Right renal pelvis (tissue), 4 donors: Measurements from ENCODE around the gene RHCE. TPM values are rescaled to one million over a fixed set of nuclear protein-coding genes. Genes with fewer than 3 reads are reported as not detected.
"Not testable (repeated sequence)": the region's sequence is repeated elsewhere in the genome, so short reads cannot be mapped to it uniquely, and the experiment has no call there.

ENCODE experiments used
- DNase-seq, 4 donors: peaks; one replicate each; pipeline ENCODE4 v3.0.0-alpha.2; 2013; ENCODE audit warnings: low read depth in 4 of 4, low spot score in 3 of 4, missing footprints in 1 of 4
- polyA plus RNA-seq, 4 donors: library from polyadenylated mRNA; unstranded; fragments of 120-200 nt; gene quantifications; one replicate each; pipeline ENCODE4 v1.2.1, GENCODE V29; 2013; ENCODE audit not compliant: insufficient read length in 4 of 4

Gene RHCE
- polyA plus RNA-seq, 4 donors, result 0.90 to 1.3 (median 1.2) TPM

DNA sequence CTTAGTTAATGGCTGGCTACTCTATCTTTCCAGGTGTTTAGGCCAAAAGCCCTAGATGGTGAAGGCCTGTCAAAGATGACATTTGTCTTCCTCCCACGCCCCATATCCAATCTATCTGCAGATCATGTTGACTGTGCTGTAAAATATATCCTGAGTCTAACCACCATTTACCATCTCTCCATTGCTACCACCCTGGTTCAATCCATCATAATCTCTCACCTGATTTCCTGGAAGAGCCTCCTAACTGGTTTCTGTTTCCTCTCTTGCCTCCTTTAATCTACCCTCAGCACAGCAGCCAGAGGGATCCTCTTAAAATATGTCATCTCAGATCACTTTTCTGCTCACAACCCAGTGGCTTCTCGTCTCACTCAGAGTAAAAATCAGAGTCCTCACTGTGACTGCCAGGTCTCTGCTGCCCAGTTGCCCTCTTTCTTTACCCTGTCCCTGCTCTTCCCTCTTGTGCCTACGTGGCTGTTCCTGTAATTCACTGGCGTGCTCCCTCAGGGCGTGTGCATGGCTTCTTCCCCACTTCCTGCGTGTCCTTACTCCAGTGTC lies 64.7 kb downstream of the RHCE start:
- no peak for DNase-seq

DNA sequence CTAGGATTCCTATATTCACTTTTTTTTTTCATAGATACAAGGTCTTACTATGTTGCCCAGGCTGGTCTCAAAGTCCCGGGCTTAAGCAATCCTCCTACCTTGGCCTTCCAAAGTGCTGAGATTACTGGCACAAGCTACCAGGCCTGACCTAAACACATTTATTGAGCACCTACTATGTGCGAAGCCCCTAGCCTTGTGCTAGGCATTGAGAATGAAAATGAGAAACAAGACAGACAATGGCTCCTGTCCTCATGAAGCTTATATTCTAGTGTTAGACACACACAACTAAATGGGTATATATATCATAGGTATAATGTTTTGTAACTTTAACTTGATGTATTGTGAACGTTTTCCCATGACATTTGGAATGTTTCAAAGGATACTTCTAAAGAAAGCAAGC lies 71.0 kb downstream of the RHCE start:
- no peak for DNase-seq

DNA sequence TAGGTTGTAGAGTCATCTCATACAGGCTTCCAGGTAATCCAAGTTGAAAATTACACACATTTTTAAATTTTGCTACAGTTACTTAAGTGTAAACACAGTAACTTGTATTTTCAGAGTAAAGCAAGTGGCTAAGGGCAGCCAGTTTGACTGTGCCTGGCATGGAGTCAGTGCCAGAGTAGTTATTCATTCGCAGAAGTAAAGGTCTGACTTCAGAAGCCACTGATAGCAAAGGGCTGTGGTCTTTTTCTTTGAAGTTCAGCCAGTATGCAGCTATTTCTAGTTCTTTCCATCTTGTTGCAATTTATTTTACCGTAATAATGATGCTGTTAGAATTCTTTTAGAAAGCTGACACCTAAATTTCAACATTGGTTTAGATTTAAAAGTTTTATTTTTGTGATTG lies 73.1 kb downstream of the RHCE start:
- DNase-seq, result no peak

DNA sequence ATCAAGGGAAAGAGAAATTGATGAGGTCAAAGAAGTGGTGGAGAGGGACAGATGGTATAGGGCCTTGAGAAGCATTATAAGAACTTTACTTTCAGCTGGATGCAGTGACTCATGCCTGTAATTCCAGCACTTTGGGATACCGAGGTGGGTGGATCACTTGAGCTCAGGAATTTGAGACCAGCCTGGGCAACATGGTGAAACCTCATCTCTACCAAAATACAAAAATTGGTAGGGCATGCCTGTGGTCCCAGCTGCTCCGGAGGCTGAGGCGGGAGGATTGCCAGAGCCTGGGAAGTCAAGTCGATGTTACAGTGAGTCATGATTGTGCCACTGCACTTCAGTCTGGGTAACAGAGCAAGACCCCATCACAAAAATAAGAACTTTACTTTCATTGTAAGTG lies 76.8 kb downstream of the RHCE start:
- no peak for DNase-seq

DNA sequence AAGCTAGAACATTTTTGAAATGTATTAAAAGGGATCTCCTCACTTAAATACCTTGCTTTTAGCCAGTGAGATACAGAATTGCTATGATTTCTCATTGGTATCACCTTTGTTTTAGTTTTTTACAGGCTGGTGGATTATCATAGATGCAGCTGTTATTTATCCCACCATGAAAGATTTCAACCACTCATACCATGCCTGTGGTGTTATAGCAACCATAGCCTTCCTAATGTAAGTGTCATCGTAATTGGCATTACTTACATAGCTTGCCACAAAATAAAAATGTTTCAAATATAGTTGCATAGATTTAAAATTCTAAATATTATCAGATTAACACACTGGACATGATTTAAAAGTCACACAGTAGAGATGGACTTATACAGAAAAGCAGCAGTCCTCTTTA lies 77.8 kb downstream of the RHCE start:
- DNase-seq, result no peak

DNA sequence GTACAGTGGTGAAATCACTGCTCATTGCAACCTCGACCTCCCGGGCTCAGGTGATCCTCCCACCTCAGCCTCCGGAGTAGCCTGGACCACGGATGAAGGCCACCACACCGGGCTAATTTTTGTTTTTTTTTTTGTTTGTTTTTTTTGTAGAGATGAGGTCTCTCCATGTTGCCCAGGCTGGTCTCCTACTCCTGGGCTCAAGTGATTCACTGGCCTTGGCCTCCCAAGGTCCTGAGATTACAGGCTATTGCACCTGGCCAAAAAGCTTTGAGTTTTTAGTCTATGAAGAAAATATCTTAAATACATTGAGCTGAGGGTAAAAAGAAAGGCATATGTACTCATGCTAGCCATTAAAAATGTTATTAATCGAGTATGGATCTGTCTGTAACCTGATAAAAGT lies 78.9 kb downstream of the RHCE start:
- DNase-seq, result no peak

DNA sequence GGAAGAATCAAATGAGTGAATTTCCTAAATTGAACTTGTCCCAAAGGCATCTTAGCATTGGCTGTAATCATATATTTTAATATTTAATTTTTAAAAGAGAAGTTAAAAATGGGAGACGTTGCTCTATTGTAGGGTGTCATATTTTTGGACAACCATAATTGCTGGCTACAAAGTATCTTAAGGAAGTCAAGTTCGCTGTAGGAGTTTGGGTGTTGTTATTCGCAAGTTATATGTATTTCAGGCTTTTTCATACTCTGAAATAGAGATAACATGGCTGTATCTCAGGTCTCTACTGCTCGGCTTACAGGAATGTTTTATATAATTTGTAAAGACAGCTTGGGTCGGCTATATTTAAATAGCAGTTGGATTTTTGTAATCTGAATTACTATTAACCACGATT lies 81.6 kb downstream of the RHCE start:
- DNase-seq, result no peak

DNA sequence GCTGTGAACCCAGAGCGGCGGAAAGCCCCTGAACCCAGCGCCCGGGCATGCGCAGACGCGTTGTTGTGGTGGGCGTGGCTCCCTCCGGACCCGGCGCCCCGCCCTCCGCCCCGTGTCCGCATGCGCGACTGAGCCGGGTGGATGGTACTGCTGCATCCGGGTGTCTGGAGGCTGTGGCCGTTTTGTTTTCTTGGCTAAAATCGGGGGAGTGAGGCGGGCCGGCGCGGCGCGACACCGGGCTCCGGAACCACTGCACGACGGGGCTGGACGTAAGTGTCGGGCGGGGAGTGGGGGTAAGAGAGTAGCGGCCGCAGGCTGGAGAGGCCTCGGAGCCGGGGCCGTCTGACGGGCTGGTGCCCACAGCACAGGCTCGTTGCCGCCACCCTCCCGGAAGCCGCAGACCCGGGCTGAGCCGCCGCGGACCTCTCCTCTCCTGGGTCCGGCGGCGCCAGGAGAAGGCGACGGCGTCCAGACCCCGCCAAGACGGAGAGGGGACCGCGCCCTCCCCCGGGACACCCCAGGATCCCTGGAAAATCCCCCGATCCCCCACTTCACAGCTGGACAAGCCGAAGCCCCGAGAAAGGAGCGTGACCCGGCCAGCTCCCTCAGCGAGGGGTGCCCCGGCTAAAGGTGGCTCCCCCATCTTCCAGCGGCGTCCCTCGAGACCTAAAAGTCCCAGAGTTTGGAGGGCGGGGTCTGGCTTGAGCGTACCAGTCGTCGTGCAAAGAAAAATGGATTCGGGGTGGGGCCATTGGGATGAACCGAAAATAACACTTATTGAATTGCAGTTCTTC lies 82.2 kb downstream of the RHCE start, which contains the start of gene TMEM50A:
Gene TMEM50A, plus strand, starts transcription at position 147 of the 794 bp plus-strand sequence. CDS start 2,153 bp downstream, outside the sequence.
- DNase-seq, result peak; percentile 68 to 79 (median 75)

DNA sequence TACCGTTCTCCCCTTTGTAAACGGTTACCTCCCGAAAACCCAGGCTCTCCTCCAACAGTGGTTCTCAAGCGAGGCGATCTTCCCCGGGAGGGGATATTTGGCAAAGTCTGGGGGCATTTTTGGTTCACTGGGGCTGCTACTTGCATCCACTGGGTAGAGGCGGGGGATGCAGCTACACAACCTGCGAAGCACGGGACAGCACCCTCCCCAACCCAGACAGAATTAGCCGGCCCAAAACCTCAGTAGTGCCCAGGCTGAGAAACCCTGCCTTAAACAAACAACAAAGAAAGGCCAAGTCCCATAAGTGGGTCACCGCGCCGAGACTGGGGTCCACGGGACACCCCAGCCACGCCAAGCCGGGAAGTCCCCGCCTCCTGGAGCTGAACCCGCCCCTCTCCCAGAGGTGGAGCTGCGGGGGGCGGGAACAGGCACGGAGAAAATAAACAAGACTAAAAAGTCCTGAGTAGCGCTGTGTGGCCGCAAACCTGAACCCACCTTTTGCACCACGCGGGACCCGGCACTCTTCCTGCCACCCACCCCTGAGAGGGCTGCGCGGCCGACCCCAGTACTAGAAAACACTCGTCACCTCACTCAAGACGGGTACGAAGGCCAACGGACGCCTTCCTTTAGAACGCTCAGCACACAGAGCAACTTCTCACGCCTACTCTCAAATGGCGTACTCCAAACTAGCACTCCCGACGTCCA lies 83.0 kb downstream of the RHCE start:
- not testable (repeated sequence) for DNase-seq

DNA sequence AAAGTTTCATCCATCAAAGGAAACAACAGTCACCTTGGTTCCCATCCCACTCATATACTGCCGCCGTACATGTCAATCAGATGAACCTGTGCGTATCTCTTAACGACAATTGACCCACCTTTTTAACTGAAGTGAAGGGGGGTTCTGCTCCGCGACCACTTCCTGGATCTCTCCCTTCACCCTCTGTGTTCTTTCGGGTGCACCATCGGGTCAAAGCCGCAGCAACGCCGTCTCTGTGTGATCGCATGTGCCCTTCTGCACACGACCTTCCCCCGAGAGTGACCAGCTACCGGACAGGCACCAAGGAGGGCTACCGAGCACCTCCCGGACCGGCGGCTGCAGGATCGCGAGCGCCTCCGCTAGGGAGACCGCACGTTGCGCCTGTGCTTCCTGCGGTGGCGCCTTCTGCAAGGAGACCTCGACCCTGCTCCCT lies 83.7 kb downstream of the RHCE start:
- peak in 1 of 4 donors; percentile 5 for DNase-seq

DNA sequence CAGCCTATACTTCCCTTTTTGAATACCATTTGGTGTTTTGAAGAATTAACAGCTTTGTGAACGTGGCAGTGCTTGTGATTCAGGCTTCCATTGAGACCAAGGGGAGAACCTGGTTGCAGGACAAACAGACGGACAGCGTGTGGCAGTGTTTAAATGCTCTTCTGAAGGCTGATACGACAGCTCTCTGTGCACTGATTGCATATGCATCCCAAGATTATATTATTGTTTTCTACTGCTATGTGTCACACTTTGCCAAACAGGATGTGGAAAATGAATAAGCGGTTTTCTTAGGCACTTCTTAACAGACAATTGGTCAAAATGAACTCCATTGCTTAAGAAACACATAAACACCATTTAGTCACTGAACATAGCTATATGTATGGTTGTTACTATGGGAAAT lies 90.7 kb downstream of the RHCE start:
- not testable (repeated sequence) for DNase-seq

DNA sequence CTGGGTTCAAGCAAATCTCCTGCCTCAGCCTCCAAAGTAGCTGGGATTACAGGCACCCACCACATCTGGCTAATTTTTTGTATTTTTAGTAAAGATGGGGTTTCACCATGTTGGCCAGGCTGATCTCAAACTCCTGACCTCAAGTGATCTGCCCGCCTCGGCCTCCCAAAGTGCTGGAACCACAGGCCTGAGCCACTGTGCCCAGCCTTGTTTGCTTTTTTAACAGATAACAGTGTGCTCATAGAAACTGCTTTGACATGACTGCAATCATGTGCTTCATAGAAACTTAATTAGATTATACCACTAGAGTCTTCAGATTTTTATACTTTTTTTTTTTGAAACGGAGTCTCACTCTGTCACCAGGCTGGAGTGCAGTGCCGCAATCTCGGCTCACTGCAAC lies 91.3 kb downstream of the RHCE start:
- not testable (repeated sequence) for DNase-seq

DNA sequence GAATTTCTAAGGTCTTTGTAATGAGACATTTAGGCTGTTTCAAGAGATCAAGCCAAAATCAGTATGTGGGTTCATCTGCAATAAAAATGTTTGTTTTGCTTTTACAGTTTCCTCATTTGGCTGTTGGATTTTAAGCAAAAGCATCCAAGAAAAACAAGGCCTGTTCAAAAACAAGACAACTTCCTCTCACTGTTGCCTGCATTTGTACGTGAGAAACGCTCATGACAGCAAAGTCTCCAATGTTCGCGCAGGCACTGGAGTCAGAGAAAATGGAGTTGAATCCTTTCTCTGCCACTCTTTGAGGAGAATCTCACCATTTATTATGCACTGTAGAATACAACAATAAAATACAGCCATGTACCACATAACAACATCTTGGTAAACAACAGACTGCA lies 91.8 kb downstream of the RHCE start:
- DNase-seq, result not testable (repeated sequence)

DNA sequence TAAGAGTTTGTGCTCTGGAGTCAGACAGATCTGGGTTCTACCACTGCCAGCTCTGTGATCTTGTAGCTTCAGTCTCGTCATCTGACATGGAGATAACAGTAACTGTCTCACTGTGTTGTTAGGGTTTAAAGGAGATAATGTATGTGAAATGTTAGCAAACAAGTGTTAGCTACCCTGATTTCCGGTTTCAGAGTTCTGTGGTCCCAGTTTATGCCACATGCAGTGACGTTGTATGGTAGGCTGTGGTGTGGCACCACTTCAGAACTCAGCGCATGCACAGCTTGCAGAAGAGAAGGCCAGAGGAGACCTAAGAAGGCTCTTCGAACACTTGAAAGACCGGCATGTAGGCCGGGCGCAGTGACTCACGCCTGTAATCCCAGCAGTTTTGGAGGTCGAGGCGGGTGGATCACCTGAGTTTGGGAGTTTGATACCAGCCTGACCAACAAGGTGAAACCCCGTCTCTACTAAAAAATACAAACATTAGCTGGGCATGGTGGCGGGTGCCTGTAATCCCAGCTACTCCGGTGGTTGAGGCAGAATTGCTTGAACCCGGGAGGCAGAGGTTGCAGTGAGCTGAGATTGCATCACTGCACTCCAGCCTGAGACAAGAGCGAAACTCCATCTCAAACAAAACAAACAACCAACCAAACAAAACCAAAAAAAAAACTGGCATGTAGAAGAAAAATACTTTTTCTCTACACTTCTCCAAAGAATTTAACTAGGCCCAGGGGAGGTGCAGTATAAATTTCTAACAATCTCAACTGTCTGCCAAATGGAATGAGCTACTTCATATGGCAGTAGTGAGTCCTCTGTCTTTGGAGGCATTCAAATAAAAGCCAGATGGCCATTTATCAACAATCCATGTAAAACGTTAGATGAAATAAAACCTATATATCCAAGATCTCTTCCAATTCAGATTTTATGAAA lies 92.5 kb downstream of the RHCE start:
- DNase-seq, result not testable (repeated sequence)

DNA sequence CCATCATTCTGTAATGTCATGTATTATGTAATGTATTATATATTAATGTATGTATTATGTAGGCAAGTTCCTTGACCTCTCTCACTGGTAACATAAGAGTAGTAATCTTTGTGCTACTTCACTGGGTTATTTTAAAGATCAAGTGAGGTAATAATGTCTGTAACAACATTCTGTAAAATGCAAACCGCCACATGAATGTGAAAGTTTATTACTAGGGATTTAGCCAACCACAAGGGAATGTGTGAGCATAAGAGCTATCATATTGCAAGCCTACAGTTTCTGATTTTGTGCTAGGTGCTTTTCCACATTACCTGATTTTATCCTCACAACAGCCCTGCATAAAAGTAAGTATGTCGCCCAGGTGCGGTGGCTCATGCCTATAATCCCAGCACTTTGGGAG lies 96.2 kb downstream of the RHCE start:
- DNase-seq, result not testable (repeated sequence)

DNA sequence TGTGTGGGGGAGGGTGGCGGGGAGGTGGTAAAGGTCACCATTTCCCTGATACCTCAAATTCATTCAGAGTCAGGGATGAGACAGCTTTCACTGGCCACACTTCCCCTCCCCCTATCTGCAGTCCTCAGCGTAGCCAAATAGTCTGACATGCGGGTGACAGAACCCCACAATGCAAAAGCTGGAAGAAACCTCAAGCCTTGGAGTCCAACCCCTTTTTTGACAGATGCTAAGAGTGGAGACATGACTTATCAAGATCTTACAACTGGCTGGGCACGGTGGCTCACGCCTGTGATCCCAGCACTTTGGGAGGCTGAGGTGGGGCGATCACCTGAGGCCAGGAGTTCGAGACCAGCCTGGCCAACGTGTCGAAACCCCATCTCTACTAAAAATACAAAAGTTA lies 98.5 kb downstream of the RHCE start:
- not testable (repeated sequence) for DNase-seq

DNA sequence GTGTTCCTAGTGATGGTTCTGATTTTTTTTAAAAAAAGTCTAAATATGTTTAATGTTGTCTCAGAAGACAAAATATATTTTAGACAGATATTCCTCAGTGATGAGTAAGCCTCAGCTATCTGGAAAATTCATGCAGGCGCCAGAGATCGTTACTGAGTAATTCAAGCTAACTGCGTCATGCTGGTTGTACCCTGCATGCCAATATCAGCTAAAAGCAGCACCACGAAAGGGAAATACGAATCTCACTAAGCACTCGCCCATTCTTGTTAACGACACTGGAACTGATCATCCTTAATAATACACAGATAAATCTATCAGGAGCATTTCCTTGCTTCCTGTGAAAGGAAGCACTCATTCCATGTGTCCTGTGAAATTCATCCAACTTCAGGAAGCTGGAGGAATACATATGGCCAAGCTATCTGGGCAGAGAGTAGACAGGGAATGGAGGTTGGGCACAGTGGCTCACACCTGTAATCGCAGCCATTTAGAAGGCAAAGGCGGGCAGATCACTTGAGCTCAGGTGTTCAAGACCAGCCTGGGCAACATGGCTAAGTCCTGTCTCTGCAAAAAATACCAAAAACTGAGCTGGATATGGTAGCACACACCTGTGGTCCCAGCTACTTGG lies 100.2 kb downstream of the RHCE start:
- not testable (repeated sequence) for DNase-seq

DNA sequence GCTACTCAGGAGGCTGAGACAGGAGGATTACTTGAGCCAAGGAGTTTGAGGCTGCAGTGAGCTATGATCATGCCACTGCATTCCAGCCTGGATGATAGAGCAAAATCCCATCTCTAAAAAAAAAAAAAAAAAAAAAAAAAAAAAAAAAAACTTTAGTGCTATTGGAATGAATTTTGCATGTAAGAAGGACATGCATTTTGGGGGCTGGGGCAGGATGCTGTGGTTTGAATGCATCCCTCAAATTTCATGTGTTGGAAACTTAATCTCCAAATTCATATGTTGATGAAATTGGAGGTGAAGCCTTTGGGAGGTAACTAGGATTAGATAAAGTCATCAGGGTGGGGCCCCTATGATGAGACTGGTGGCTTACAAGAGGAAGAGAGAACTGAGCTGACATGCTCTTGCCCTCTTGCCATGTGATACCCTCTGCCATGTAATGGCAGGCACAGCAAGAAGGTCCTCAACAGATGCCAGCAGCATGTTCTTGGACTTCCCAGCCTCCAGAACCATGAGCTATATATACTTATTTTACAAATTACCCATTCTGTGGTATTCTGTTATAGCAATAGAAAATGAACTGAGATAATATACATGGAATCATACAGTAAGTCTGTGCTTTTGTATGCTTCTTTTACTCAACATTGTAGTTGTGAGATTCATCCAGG lies 107.7 kb downstream of the RHCE start:
- DNase-seq, result not testable (repeated sequence)
